ENCODE measurements around the gene HSD17B7. TPM values are rescaled to one million over a fixed set of nuclear protein-coding genes. Genes with fewer than 3 reads are reported as not detected.
A peak's percentile ranks its signal among the peaks of the same experiment; 100 is the strongest.
"Not testable (repeated sequence)": the region's sequence is repeated elsewhere in the genome, so short reads cannot be mapped to it uniquely, and the experiment has no call there.

The HSD17B7 gene
- polyA plus RNA-seq (ENCODE audit: insufficient read length): 9.1 TPM

- peak; percentile 29 for DNase-seq
Measured at GRCh38 chr1:162790303-162790984, at the start of gene HSD17B7. Gene HSD17B7, plus strand, starts transcription at chr1:162790702. Its CDS starts 99 bp downstream, at chr1:162790801.

GRCh38 chr1:162740755-162741154, 49.7 kb upstream of the HSD17B7 start:
- DNase-seq: no peak

- no peak for DNase-seq
Measured at GRCh38 chr1:162741574-162741973, 48.9 kb upstream of the HSD17B7 start.

GRCh38 chr1:162746264-162746942, 44.1 kb upstream of the HSD17B7 start:
- DNase-seq: not testable (repeated sequence)

- DNase-seq: no peak
Measured at GRCh38 chr1:162753001-162753658, 37.4 kb upstream of the HSD17B7 start.

GRCh38 chr1:162753998-162754585, 36.4 kb upstream of the HSD17B7 start:
- DNase-seq: no peak

GRCh38 chr1:162755306-162755705, 35.2 kb upstream of the HSD17B7 start:
- no peak for DNase-seq

- DNase-seq: no peak
Measured at GRCh38 chr1:162756523-162756922, 34.0 kb upstream of the HSD17B7 start.

GRCh38 chr1:162757476-162757875, 33.0 kb upstream of the HSD17B7 start:
- no peak for DNase-seq

- no peak for DNase-seq
Measured at GRCh38 chr1:162765788-162766187, 24.7 kb upstream of the HSD17B7 start.

GRCh38 chr1:162772571-162773154, 17.8 kb upstream of the HSD17B7 start:
- no peak for DNase-seq

- DNase-seq: no peak
Measured at GRCh38 chr1:162774007-162774406, 16.5 kb upstream of the HSD17B7 start.

GRCh38 chr1:162779043-162779442, 11.5 kb upstream of the HSD17B7 start:
- DNase-seq: no peak

- DNase-seq: no peak
Measured at GRCh38 chr1:162782671-162783070, 7.8 kb upstream of the HSD17B7 start.

- not testable (repeated sequence) for DNase-seq
Measured at GRCh38 chr1:162784926-162785325, 5.6 kb upstream of the HSD17B7 start.

GRCh38 chr1:162788783-162789182, 1.7 kb upstream of the HSD17B7 start:
- DNase-seq: not testable (repeated sequence)

- not testable (repeated sequence) for DNase-seq
Measured at GRCh38 chr1:162790985-162791357, 469 bp downstream of the HSD17B7 start.

- not testable (repeated sequence) for DNase-seq
Measured at GRCh38 chr1:162794284-162794683, 3.8 kb downstream of the HSD17B7 start.

- not testable (repeated sequence) for DNase-seq
Measured at GRCh38 chr1:162796617-162797279, 6.2 kb downstream of the HSD17B7 start.

GRCh38 chr1:162799995-162800830, 9.7 kb downstream of the HSD17B7 start:
- DNase-seq: peak; percentile 63

GRCh38 chr1:162807503-162807902, 17.0 kb downstream of the HSD17B7 start:
- not testable (repeated sequence) for DNase-seq
